Measurements from ENCODE around the gene LYZL4.

The LYZL4 gene

GRCh38 chr3:42425736-42426407 is 15.5 kb upstream of the LYZL4 start:
- no peak for DNase-seq

- no peak for DNase-seq
Measured at GRCh38 chr3:42424911-42425310, 14.5 kb upstream of the LYZL4 start.

- no peak for DNase-seq
Measured at GRCh38 chr3:42421818-42422796, 11.7 kb upstream of the LYZL4 start.

- no peak for DNase-seq
Measured at GRCh38 chr3:42419563-42419962, 9.2 kb upstream of the LYZL4 start.

GRCh38 chr3:42412526-42413155 is 2.2 kb upstream of the LYZL4 start:
- DNase-seq: no peak

GRCh38 chr3:42411429-42411828 is 1.0 kb upstream of the LYZL4 start:
- no peak for DNase-seq

GRCh38 chr3:42408156-42408555 is 2.3 kb downstream of the LYZL4 start:
- DNase-seq: no peak

GRCh38 chr3:42406727-42407450 is 3.5 kb downstream of the LYZL4 start:
- DNase-seq: no peak

- DNase-seq: no peak
Measured at GRCh38 chr3:42405857-42406256, 4.6 kb downstream of the LYZL4 start.

GRCh38 chr3:42403737-42404136 is 6.7 kb downstream of the LYZL4 start:
- no peak for DNase-seq

- DNase-seq: no peak
Measured at GRCh38 chr3:42402394-42403096, 7.9 kb downstream of the LYZL4 start.

- no peak for DNase-seq
Measured at GRCh38 chr3:42398080-42398479, 12.3 kb downstream of the LYZL4 start.

GRCh38 chr3:42397644-42398043 is 12.8 kb downstream of the LYZL4 start:
- DNase-seq: no peak

GRCh38 chr3:42394579-42395288 is 15.7 kb downstream of the LYZL4 start:
- DNase-seq: no peak

- no peak for DNase-seq
Measured at GRCh38 chr3:42387802-42388651, 22.4 kb downstream of the LYZL4 start.

- no peak for DNase-seq
Measured at GRCh38 chr3:42381551-42382082, 28.8 kb downstream of the LYZL4 start.

GRCh38 chr3:42377681-42378080 is 32.7 kb downstream of the LYZL4 start:
- DNase-seq: no peak

GRCh38 chr3:42376344-42376798 is 34.0 kb downstream of the LYZL4 start:
- no peak for DNase-seq

GRCh38 chr3:42375121-42375800 is 35.1 kb downstream of the LYZL4 start:
- no peak for DNase-seq

- no peak for DNase-seq
Measured at GRCh38 chr3:42371776-42372175, 38.6 kb downstream of the LYZL4 start.

Data from SW 1271 (cell line).